NT2/D1 (cell line): ENCODE data around the gene TRPM5.

ENCODE experiments used
- DNase-seq: peaks from one replicate; pipeline ENCODE4 v3.0.0-alpha.2; 2011; ENCODE audit warnings: low read depth, low spot score
- H3K27me3 ChIP-seq: 2 replicates; pipeline ENCODE4 v1.6.0; 2011; ENCODE audit warnings: mild to moderate bottlenecking; ENCODE audit not compliant: insufficient read length, insufficient read depth
- H3K36me3 ChIP-seq: 2 replicates; pipeline ENCODE4 v1.6.1; 2011; ENCODE audit warnings: mild to moderate bottlenecking, low read length, mixed read lengths; ENCODE audit not compliant: insufficient read depth, insufficient read length
- H3K4me1 ChIP-seq: 2 replicates; pipeline ENCODE4 v1.5.1; 2011; ENCODE audit not compliant: insufficient read depth, insufficient read length
- H3K4me3 ChIP-seq: 2 replicates; pipeline ENCODE4 v1.5.1; 2011; ENCODE audit warnings: low read depth; ENCODE audit not compliant: insufficient read length
- H3K9ac ChIP-seq: 2 replicates; pipeline ENCODE4 v1.6.0; 2011; ENCODE audit warnings: low read depth; ENCODE audit not compliant: insufficient read length
- H3K9me3 ChIP-seq: 2 replicates; pipeline ENCODE4 v1.5.1; 2011; ENCODE audit warnings: mild to moderate bottlenecking, low read length; ENCODE audit not compliant: insufficient read depth
- SUZ12 ChIP-seq: IDR thresholded peaks from 2 replicates; pipeline ENCODE4 v1.6.1; 2011; ENCODE audit not compliant: insufficient read length, insufficient read depth; ENCODE audit errors: extremely low read depth
- YY1 ChIP-seq: IDR thresholded peaks from 2 replicates; pipeline ENCODE4 v1.6.1; 2011; ENCODE audit not compliant: insufficient read length, insufficient read depth
- ZNF274 ChIP-seq: IDR thresholded peaks from 2 replicates; pipeline ENCODE4 v1.6.1; 2011; ENCODE audit warnings: mild to moderate bottlenecking, low read depth, low read length

Gene TRPM5

DNA sequence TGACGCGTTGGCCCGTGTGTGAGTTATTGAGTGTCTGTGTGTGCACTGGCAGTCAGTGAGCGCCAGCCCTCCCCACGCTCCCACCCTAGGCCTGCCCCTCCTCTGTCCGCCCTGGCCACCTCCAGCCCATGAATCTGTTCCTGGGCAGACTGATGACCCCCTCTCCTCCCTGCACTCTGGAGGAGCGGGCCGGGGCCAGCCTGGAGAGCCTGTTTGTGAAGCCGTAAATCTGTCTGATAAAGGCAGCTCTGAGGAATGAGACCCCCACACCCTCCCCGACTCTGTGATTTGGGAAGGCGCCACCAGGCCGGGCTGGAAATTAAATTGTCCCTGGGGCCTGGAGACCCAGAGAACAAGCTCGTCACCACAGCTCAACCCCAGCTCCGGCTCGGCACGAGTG is 35.2 kb downstream of the TRPM5 start:
- TF ChIP-seq ZNF274 = no peak
- DNase-seq = no peak
- H3K9me3 ChIP-seq = no peaks in the 10 kb centered on the region
- peaks cover 11% of the 10 kb centered on the region for H3K36me3 ChIP-seq
- no peaks in the 10 kb centered on the region for H3K27me3 ChIP-seq
- peak overlapping the region; percentile 50 for H3K9ac ChIP-seq
- H3K4me3 ChIP-seq = no peak overlapping the region
- peaks cover 19% of the 10 kb centered on the region for H3K4me1 ChIP-seq

GRCh38 chr11:2408671-2409070 is 35.6 kb downstream of the TRPM5 start:
- DNase-seq = no peak
- Histone ChIP-seq H3K4me3 (no peak overlapping the region), H3K36me3 (peaks cover 16% of the 10 kb centered on the region), H3K27me3 (no peaks in the 10 kb centered on the region), H3K9me3 (no peaks in the 10 kb centered on the region), H3K4me1 (peaks cover 19% of the 10 kb centered on the region), H3K9ac (no peak overlapping the region)
- no peak for TF ChIP-seq YY1
- TF ChIP-seq SUZ12 = no peak
- TF ChIP-seq ZNF274 = no peak

DNA sequence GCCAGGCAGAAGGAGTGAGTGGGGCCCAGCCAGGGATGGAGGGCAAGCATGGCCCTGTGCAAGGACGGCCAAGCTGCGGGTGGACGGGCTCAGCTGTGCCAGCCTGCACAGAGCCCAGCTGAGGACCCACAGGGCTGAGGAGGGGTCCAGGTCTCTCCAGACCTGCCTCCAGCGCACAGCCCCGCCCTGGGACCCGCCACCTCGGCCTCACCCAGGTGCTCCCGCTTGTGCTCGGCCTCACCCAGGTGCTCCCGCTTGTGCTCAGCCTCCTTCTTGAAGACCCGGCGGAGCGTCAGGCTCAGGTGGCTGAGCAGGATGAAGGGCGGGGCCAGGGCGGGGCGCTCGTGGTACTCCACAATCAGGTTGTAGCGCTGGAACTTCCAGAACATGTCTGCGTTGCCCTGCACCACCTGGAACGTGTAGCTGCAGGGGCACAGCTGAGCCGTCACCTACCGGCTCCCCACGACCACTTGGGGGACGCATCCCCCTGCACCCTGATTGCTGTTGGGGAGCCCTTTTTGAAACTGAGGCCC is 37.4 kb downstream of the TRPM5 start:
- H3K36me3 ChIP-seq = peaks cover 33% of the 10 kb centered on the region
- no peak for DNase-seq

DNA sequence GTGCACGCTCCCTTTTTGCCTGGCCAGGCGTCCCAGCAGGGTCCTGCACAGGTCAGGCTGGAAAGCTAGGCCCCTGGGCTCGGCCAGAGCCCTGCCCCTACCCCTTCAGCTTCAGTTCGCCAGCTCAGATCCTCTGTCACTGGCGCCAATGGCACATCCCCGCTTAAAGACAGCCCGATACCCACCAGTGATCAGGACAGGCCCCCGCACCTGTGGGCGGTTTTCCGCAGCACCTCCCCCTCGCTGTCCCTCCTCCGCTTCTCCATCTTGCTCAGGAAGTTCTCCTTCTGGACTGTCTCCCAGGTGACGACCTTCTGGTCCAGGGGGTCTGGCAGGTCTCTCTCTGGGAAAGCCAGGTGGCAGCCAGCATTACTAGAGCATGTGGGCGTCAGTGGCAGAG is 37.9 kb downstream of the TRPM5 start:
- Histone ChIP-seq H3K27me3 (no peaks in the 10 kb centered on the region), H3K4me3 (no peak overlapping the region), H3K9me3 (no peaks in the 10 kb centered on the region), H3K9ac (no peak overlapping the region), H3K36me3 (peaks cover 35% of the 10 kb centered on the region), H3K4me1 (peaks cover 24% of the 10 kb centered on the region)
- DNase-seq = no peak
- TF ChIP-seq SUZ12 (no peak), YY1 (no peak), ZNF274 (no peak)

More for the DNA sequence above, 37.4 kb downstream of the TRPM5 start:
- no peak overlapping the region for H3K4me3 ChIP-seq
- no peaks in the 10 kb centered on the region for H3K27me3 ChIP-seq
- no peak for TF ChIP-seq ZNF274
- no peak for TF ChIP-seq SUZ12
- TF ChIP-seq YY1 = no peak
- H3K9ac ChIP-seq = no peak overlapping the region
- H3K9me3 ChIP-seq = no peaks in the 10 kb centered on the region
- peaks cover 22% of the 10 kb centered on the region for H3K4me1 ChIP-seq

DNA sequence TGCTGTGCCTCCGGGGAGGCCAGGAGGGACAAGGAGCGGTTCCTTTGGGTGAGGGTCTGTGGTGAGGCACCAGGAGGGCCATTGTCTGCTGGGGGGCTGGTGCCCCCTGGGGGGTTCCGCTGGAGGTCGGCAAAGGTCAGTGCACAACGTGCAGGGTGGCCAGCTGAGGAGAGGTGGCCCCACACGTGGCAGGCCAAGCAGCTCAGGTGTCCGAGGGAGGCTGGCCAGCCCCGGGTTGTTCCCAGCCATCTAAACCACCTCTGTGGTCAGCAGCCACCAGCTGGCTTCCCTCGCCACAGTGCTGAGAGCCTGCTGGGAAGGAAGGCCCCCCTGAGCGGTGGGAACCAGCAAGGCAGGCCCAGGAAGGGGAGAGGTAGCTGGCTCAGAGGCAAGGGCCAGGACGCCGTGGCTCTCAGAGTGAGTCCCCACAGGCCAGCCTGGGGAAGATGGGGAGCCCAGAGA is 39.5 kb downstream of the TRPM5 start:
- Histone ChIP-seq H3K36me3 (peaks cover 35% of the 10 kb centered on the region), H3K9me3 (no peaks in the 10 kb centered on the region), H3K9ac (no peak overlapping the region), H3K4me1 (peaks cover 14% of the 10 kb centered on the region), H3K27me3 (no peaks in the 10 kb centered on the region), H3K4me3 (no peak overlapping the region)
- TF ChIP-seq SUZ12 = no peak
- no peak for TF ChIP-seq YY1
- no peak for TF ChIP-seq ZNF274
- DNase-seq = no peak

GRCh38 chr11:2402890-2403645 is 41.2 kb downstream of the TRPM5 start:
- Histone ChIP-seq H3K9ac (no peak overlapping the region), H3K27me3 (no peaks in the 10 kb centered on the region), H3K36me3 (peaks cover 45% of the 10 kb centered on the region), H3K4me3 (no peak overlapping the region), H3K4me1 (peaks cover 17% of the 10 kb centered on the region), H3K9me3 (no peaks in the 10 kb centered on the region)
- DNase-seq = no peak
- no peak for TF ChIP-seq YY1

DNA sequence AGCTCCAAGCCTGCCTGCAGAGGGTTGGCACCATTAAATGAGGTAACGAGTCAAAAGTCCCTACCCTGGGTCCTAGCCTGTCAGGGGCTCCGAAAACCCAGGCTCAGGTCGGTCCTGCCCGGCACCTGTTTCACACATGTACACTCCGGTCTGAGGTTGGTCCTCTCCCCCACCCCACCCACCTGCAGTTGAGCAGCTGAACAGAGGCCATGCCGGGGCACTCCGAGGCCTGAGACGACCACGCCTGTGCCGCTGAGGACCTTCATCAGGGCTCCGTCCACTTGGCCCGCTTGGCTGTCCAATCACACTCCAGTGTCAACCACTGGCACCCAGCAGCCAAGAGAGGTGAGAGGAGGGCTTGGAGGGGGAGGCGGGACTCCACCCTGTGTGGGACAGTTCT is 42.2 kb downstream of the TRPM5 start:
- H3K9me3 ChIP-seq = no peaks in the 10 kb centered on the region
- peak overlapping the region; percentile 99 for H3K9ac ChIP-seq
- DNase-seq = no peak
- peaks cover 17% of the 10 kb centered on the region for H3K4me1 ChIP-seq
- H3K36me3 ChIP-seq = peaks cover 54% of the 10 kb centered on the region
- no peak overlapping the region for H3K4me3 ChIP-seq
- TF ChIP-seq YY1 (no peak), SUZ12 (no peak), ZNF274 (no peak)
- H3K27me3 ChIP-seq = no peaks in the 10 kb centered on the region
